ENCODE data around the gene HIVEP3. TPM values are rescaled to one million over a fixed set of nuclear protein-coding genes. Genes with fewer than 3 reads are reported as not detected.

HIVEP3 gene
- total RNA-seq, 2 donors from 2014 or later: 13.3 to 25.0 TPM

GRCh38 chr1:41805771-41806471, 112.8 kb downstream of the HIVEP3 start:
- DNase-seq (ENCODE audit: low spot score in 2 of 2): peak in 1 of 2 donors; percentile 32
- Mint-ChIP-seq H3K27ac (peak overlapping the region; percentile 68 to 72), H3K36me3 (no peaks in the 10 kb centered on the region), H3K9me3 (no peaks in the 10 kb centered on the region)
- peak; percentile 48 to 68 for ATAC-seq

- Mint-ChIP-seq H3K9me3 (no peaks in the 10 kb centered on the region), H3K36me3 (peaks cover 0 to under 1% of the 10 kb centered on the region in 2 donors), H3K27ac (peak overlapping the region in 1 of 2 donors; percentile 30)
- DNase-seq (ENCODE audit: low spot score in 2 of 2) (no peak), ATAC-seq (no peak)
Measured at GRCh38 chr1:41804176-41804575, 114.5 kb downstream of the HIVEP3 start.

GRCh38 chr1:41803656-41804055, 115.1 kb downstream of the HIVEP3 start:
- peaks cover 0 to 5% of the 10 kb centered on the region in 2 donors for H3K36me3 Mint-ChIP-seq
- no peak for ATAC-seq
- no peak overlapping the region for H3K27ac Mint-ChIP-seq
- no peaks in the 10 kb centered on the region for H3K9me3 Mint-ChIP-seq
- DNase-seq (ENCODE audit: low spot score in 2 of 2): no peak

- DNase-seq (ENCODE audit: low spot score in 2 of 2): no peak
- Mint-ChIP-seq H3K27ac (no peak overlapping the region), H3K36me3 (peaks cover 0 to 5% of the 10 kb centered on the region in 2 donors), H3K9me3 (no peaks in the 10 kb centered on the region)
- ATAC-seq: no peak
Measured at GRCh38 chr1:41802532-41803501, 115.9 kb downstream of the HIVEP3 start.

GRCh38 chr1:41800311-41800829, 118.4 kb downstream of the HIVEP3 start:
- ATAC-seq (peak; percentile 53 to 69), DNase-seq (ENCODE audit: low spot score in 2 of 2) (no peak)
- Mint-ChIP-seq H3K36me3 (peaks cover 0 to 5% of the 10 kb centered on the region in 2 donors), H3K9me3 (no peaks in the 10 kb centered on the region), H3K27ac (peak overlapping the region in 1 of 2 donors; percentile 81)

- Mint-ChIP-seq H3K9me3 (no peaks in the 10 kb centered on the region), H3K36me3 (peaks cover 0 to 5% of the 10 kb centered on the region in 2 donors), H3K27ac (no peak overlapping the region)
- DNase-seq (ENCODE audit: low spot score in 2 of 2) (peak in 1 of 2 donors; percentile 32), ATAC-seq (peak; percentile 88 to 89)
Measured at GRCh38 chr1:41799723-41800122, 119.0 kb downstream of the HIVEP3 start.

- no peak for DNase-seq (ENCODE audit: low spot score in 2 of 2)
- Mint-ChIP-seq H3K36me3 (peaks cover 0 to 5% of the 10 kb centered on the region in 2 donors), H3K9me3 (no peaks in the 10 kb centered on the region), H3K27ac (no peak overlapping the region)
- no peak for ATAC-seq
Measured at GRCh38 chr1:41799205-41799604, 119.5 kb downstream of the HIVEP3 start.

GRCh38 chr1:41795205-41795762, 123.4 kb downstream of the HIVEP3 start:
- no peak for DNase-seq (ENCODE audit: low spot score in 2 of 2)
- Mint-ChIP-seq H3K9me3 (peaks cover under 1 to 7% of the 10 kb centered on the region in 2 donors), H3K27ac (no peak overlapping the region), H3K36me3 (peaks cover 0 to 5% of the 10 kb centered on the region in 2 donors)
- ATAC-seq: no peak

- Mint-ChIP-seq H3K36me3 (peaks cover 0 to 3% of the 10 kb centered on the region in 2 donors), H3K27ac (no peak overlapping the region), H3K9me3 (peaks cover 3 to 7% of the 10 kb centered on the region in 2 donors)
- ATAC-seq (peak in 1 of 2 donors; percentile 60), DNase-seq (ENCODE audit: low spot score in 2 of 2) (no peak)
Measured at GRCh38 chr1:41794031-41794430, 124.7 kb downstream of the HIVEP3 start.

GRCh38 chr1:41792485-41792770, 126.3 kb downstream of the HIVEP3 start:
- ATAC-seq: peak in 1 of 2 donors; percentile 8
- no peaks in the 10 kb centered on the region for H3K36me3 Mint-ChIP-seq
- no peak for DNase-seq (ENCODE audit: low spot score in 2 of 2)

GRCh38 chr1:41791667-41792484, 126.8 kb downstream of the HIVEP3 start:
- peaks cover 3 to 7% of the 10 kb centered on the region in 2 donors for H3K9me3 Mint-ChIP-seq
- DNase-seq (ENCODE audit: low spot score in 2 of 2): no peak
- H3K27ac Mint-ChIP-seq: peak overlapping the region; percentile 31 to 38
- peak; percentile 84 to 87 for ATAC-seq
- no peaks in the 10 kb centered on the region for H3K36me3 Mint-ChIP-seq

More at GRCh38 chr1:41792485-41792770, 126.3 kb downstream of the HIVEP3 start:
- Mint-ChIP-seq H3K9me3 (peaks cover 3 to 7% of the 10 kb centered on the region in 2 donors), H3K27ac (peak overlapping the region; percentile 31 to 38)

GRCh38 chr1:41790351-41790750, 128.4 kb downstream of the HIVEP3 start:
- Mint-ChIP-seq H3K9me3 (peaks cover 3 to 7% of the 10 kb centered on the region in 2 donors), H3K36me3 (no peaks in the 10 kb centered on the region), H3K27ac (no peak overlapping the region)
- ATAC-seq: no peak
- no peak for DNase-seq (ENCODE audit: low spot score in 2 of 2)

- Mint-ChIP-seq H3K27ac (no peak overlapping the region), H3K9me3 (peaks cover 3 to 7% of the 10 kb centered on the region in 2 donors), H3K36me3 (peaks cover 0 to 5% of the 10 kb centered on the region in 2 donors)
- no peak for DNase-seq (ENCODE audit: low spot score in 2 of 2)
- ATAC-seq: no peak
Measured at GRCh38 chr1:41789661-41790330, 128.9 kb downstream of the HIVEP3 start.

- ATAC-seq: no peak
- peaks cover 3 to 7% of the 10 kb centered on the region in 2 donors for H3K9me3 Mint-ChIP-seq
- H3K36me3 Mint-ChIP-seq: peaks cover 0 to 19% of the 10 kb centered on the region in 2 donors
- H3K27ac Mint-ChIP-seq: no peak overlapping the region
- DNase-seq (ENCODE audit: low spot score in 2 of 2): no peak
Measured at GRCh38 chr1:41788427-41788826, 130.3 kb downstream of the HIVEP3 start.

GRCh38 chr1:41784531-41785274, 134.0 kb downstream of the HIVEP3 start:
- DNase-seq (ENCODE audit: low spot score in 2 of 2) (no peak), ATAC-seq (no peak)
- H3K27ac Mint-ChIP-seq: no peak overlapping the region
- no peaks in the 10 kb centered on the region for H3K9me3 Mint-ChIP-seq
- peaks cover 0 to 19% of the 10 kb centered on the region in 2 donors for H3K36me3 Mint-ChIP-seq
